Lung (tissue), 12 donors: ENCODE measurements around the gene DYDC1. TPM values are rescaled to one million over a fixed set of nuclear protein-coding genes. Genes with fewer than 3 reads are reported as not detected.

ENCODE experiments used
- ATAC-seq: fragments of 200-7000 bp; cut with Tn5 transposase; one replicate; pipeline ENCODE4 v1.9.1; 2020; ENCODE audit warnings: moderate number of reproducible peaks; ENCODE audit not compliant: insufficient read depth, low FRiP score
- DNase-seq, 3 donors: peaks; one replicate each; pipeline ENCODE4 v3.0.0-alpha.2; 2013 to 2017
- H3K27ac ChIP-seq, 2 donors: one replicate each; pipeline ENCODE4 v1.5.1; 2013; ENCODE audit warnings: mild to moderate bottlenecking in 2 of 2, moderate library complexity in 2 of 2, control low read depth in 1 of 2, inconsistent platforms in 1 of 2, low read depth in 1 of 2, low read length in 1 of 2
- H3K27me3 ChIP-seq, 3 donors: one replicate each; pipeline ENCODE4 v1.5.1; 2013; ENCODE audit warnings: low read length in 2 of 3; ENCODE audit not compliant: control insufficient read depth in 3 of 3, insufficient read depth in 3 of 3
- H3K36me3 ChIP-seq, 4 donors: one replicate each; pipeline ENCODE4 v1.5.1; 2013; ENCODE audit warnings: low read length in 4 of 4, mild to moderate bottlenecking in 1 of 4, moderate library complexity in 1 of 4; ENCODE audit not compliant: control insufficient read depth in 4 of 4, insufficient read depth in 4 of 4
- H3K4me1 ChIP-seq, 5 donors: one replicate each; pipeline ENCODE4 v1.5.1; 2013; ENCODE audit warnings: low read length in 5 of 5, mild to moderate bottlenecking in 2 of 5, moderate library complexity in 1 of 5; ENCODE audit not compliant: control insufficient read depth in 5 of 5, insufficient read depth in 5 of 5
- H3K4me3 ChIP-seq: one replicate; pipeline ENCODE4 v1.5.1; 2013; ENCODE audit warnings: mild to moderate bottlenecking, control low read depth, moderate library complexity
- H3K9ac ChIP-seq, 2 donors: one replicate each; pipeline ENCODE4 v1.5.1; 2013; ENCODE audit warnings: low read length in 2 of 2, control low read depth in 1 of 2; ENCODE audit not compliant: insufficient read depth in 1 of 2
- H3K9me3 ChIP-seq, 4 donors: one replicate each; pipeline ENCODE4 v1.5.1; 2013; ENCODE audit warnings: low read length in 3 of 4, mild to moderate bottlenecking in 1 of 4, moderate library complexity in 1 of 4; ENCODE audit not compliant: control insufficient read depth in 4 of 4, insufficient read depth in 3 of 4
- WGBS, 2 donors: extraction: QIAGEN DNeasy Blood & Tissue Kit; methylation state at CpG; one replicate each; pipeline ENCODE4 v1.1.7; 2013; 5-methylcytosine and 5-hydroxymethylcytosine counted together
- polyA plus RNA-seq, 2 donors: library from polyadenylated mRNA; stranded (reverse); fragments of 200-250 nt; gene quantifications; one replicate each; pipeline ENCODE4 v1.2.1, GENCODE V29; 2013
- total RNA-seq, 2 donors: library from RNA; depleted of rRNA in 1 of 2; stranded (reverse); fragments of >200 nt in 1 of 2; gene quantifications; one replicate each; pipeline ENCODE4 v1.2.1, GENCODE V29; 2014 to 2021
- TF ChIP-seq, protein P1 (sequence below): IDR thresholded peaks from 2 replicates; pipeline ENCODE4 v1.5.1; 2012; ENCODE audit warnings: mild to moderate bottlenecking; ENCODE audit errors: control extremely low read depth, extremely low read depth
- donor health status: control.
- donor health status: control.
- donor health status: Bipolar disorder and iron deficiency.
- donor health status: healthy.
- donor health status: DM: yes; HTN: yes; CAD: no.

The DYDC1 gene
- total and polyA plus RNA-seq, 4 donors = 1.5 to 2.4 (median 2.0) TPM

GRCh38 chr10:80380185-80380584 lies 23.6 kb upstream of the DYDC1 start:
- H3K9ac ChIP-seq = no peak overlapping the region
- H3K36me3 ChIP-seq = no peaks in the 10 kb centered on the region
- ATAC-seq (no peak), DNase-seq (peak in 2 of 3 donors; percentile 53 to 61)
- H3K4me1 ChIP-seq = peaks cover 0 to 2% (median 0%) of the 10 kb centered on the region in 5 donors
- H3K9me3 ChIP-seq = no peaks in the 10 kb centered on the region
- WGBS, 2 donors = 81 to 89% methylated on average over 4 of the region's 4 CpGs
- TF ChIP-seq, protein P1, sequence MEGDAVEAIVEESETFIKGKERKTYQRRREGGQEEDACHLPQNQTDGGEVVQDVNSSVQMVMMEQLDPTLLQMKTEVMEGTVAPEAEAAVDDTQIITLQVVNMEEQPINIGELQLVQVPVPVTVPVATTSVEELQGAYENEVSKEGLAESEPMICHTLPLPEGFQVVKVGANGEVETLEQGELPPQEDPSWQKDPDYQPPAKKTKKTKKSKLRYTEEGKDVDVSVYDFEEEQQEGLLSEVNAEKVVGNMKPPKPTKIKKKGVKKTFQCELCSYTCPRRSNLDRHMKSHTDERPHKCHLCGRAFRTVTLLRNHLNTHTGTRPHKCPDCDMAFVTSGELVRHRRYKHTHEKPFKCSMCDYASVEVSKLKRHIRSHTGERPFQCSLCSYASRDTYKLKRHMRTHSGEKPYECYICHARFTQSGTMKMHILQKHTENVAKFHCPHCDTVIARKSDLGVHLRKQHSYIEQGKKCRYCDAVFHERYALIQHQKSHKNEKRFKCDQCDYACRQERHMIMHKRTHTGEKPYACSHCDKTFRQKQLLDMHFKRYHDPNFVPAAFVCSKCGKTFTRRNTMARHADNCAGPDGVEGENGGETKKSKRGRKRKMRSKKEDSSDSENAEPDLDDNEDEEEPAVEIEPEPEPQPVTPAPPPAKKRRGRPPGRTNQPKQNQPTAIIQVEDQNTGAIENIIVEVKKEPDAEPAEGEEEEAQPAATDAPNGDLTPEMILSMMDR = no peak
- no peak overlapping the region for H3K27ac ChIP-seq
- no peaks in the 10 kb centered on the region for H3K27me3 ChIP-seq
- no peak overlapping the region for H3K4me3 ChIP-seq

- Histone ChIP-seq H3K9me3 (no peaks in the 10 kb centered on the region), H3K4me1 (peaks cover 0 to 2% (median 0%) of the 10 kb centered on the region in 5 donors), H3K27me3 (no peaks in the 10 kb centered on the region), H3K9ac (no peak overlapping the region), H3K4me3 (no peak overlapping the region), H3K27ac (no peak overlapping the region), H3K36me3 (no peaks in the 10 kb centered on the region)
- WGBS, 2 donors = 43 to 77% methylated on average over 3 of the region's 3 CpGs
- TF ChIP-seq, protein P1 = no peak
- ATAC-seq (no peak), DNase-seq (peak in 2 of 3 donors; percentile 20 to 51)
Measured at GRCh38 chr10:80379701-80380100, 23.1 kb upstream of the DYDC1 start.

DNA sequence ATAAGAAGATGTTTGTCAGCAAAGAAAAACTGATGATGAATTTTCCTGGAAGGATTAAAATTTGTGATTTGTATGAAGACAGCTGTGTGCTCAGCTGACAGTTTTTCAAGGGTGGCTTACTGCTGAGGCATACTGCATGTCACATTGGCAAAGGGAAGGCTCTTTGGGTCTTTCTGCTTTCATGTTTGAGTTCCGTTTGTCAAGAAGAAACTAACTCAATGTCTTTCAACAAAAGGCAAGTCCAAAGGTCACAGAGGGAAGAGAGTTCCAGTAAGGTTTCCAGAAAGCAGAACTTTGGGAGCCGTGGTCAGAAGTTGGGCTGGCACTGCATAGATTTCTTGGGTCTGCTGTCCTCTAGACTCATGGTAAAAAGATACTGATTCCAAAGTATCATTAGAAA lies 16.9 kb upstream of the DYDC1 start:
- 66 to 70% methylated on average over 2 of the region's 2 CpGs for WGBS, 2 donors
- Histone ChIP-seq H3K9me3 (no peaks in the 10 kb centered on the region), H3K27me3 (no peaks in the 10 kb centered on the region), H3K4me3 (no peak overlapping the region), H3K36me3 (no peaks in the 10 kb centered on the region), H3K4me1 (no peaks in the 10 kb centered on the region), H3K27ac (no peak overlapping the region), H3K9ac (no peak overlapping the region)
- TF ChIP-seq, protein P1 = no peak
- ATAC-seq (no peak), DNase-seq (no peak)

- Histone ChIP-seq H3K36me3 (no peaks in the 10 kb centered on the region), H3K4me3 (no peak overlapping the region), H3K9me3 (peaks cover 0 to 3% (median 1%) of the 10 kb centered on the region in 4 donors), H3K9ac (no peak overlapping the region), H3K27me3 (no peaks in the 10 kb centered on the region), H3K27ac (no peak overlapping the region), H3K4me1 (no peaks in the 10 kb centered on the region)
- DNase-seq (no peak), ATAC-seq (no peak)
- 86 to 88% methylated on average over 5 of the region's 5 CpGs for WGBS, 2 donors
- TF ChIP-seq, protein P1 = no peak
Measured at GRCh38 chr10:80372675-80373074, 16.1 kb upstream of the DYDC1 start.
